HG03354 (cell line): Measurements from ENCODE around the gene PTPRN2.
"Not testable (repeated sequence)": the region's sequence is repeated elsewhere in the genome, so short reads cannot be mapped to it uniquely, and the experiment has no call there.

ENCODE experiments used
- ATAC-seq: cut with Tn5 transposase; IDR thresholded peaks from one replicate; pipeline ENCODE4 v1.9.1; 2021; ENCODE audit warnings: mild to moderate bottlenecking; ENCODE audit not compliant: unreplicated experiment, poor library complexity, severe bottlenecking

The PTPRN2 gene

DNA sequence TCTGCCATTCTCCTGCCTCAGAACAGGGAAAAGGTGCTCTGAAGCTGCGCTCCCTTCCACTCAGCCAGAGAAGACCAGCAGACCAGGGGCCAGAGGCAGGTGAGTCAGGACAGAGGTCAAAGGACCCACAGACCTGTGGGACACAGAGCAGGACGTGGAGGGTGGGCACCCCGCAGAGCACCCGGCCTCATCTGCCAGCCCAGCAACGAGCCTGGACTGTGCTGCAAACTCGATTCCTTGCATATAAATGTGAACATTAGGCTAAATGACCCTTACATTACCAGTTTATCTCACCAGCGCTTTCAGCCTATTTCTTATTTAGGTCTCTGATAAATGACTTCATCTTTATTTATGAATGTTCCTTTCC is 50.1 kb downstream of the PTPRN2 start:
- no peak for ATAC-seq

DNA sequence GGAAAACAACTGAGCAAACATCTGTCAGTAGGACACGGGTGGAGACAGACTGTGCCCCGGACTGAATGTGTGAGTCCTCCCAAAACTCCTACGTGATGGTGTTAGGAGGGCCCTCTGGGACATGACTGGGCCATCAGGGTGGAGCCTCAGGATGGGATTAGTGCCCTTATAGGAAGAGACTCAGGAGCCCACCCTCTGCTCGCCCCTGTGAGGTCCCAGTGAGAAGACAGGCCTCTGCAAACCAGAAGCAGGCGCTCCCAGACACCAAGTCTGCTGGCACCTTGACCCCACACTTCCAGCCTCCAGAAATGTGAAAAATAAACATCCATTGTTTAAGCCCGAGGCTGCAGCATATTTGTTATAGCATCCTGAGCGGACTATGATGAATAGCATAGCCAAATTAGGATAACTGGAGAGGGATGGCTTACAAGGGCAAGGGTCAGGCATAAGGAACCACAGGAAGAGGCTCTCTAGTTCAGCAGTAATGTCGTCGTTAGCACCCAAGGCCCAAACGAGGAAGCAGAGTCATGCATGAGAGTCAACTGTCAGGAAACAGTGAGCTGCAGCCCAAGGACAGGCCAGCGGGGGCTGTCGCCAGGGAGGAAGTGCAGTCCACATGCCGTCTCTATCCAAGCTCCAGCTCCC is 50.6 kb downstream of the PTPRN2 start:
- no peak for ATAC-seq

DNA sequence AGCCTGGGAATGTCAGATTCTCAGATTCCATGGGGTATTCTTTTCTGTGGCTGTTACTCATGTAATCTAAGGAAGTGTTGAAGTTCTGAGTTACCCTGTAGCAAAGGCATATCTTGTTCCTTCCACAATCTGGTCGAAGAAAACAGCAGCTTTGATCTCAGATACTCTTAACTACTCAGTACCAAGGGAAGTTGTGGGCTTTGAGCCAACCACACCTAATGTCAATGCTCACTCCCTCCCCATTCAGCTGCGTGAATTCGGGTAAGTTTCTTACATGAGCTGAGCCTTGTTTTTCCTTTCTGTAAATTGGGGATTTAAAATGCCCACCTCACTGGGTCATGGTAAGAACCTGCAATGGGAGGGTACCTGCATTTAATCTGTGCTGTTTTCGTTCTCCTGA is 52.5 kb downstream of the PTPRN2 start:
- no peak for ATAC-seq

DNA sequence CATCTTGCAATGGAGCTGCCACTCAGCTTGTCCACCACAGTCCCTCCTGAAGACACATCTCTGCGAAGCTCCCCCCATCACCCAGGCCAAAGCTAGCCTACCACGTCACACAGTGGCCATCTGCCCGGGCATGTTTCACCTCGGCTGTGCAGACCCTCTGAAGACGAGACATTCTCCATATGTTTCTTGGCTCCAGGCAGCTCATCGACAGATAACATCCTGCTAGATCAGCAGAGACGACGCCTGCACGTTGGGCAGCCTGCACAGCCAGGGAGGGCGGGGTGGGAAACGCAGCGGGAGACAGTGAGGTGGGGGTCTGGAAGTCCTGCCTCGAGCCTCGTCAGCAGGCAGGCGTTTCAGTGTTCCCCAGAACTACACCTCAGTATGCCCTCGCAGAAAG is 53.0 kb downstream of the PTPRN2 start:
- ATAC-seq: no peak

DNA sequence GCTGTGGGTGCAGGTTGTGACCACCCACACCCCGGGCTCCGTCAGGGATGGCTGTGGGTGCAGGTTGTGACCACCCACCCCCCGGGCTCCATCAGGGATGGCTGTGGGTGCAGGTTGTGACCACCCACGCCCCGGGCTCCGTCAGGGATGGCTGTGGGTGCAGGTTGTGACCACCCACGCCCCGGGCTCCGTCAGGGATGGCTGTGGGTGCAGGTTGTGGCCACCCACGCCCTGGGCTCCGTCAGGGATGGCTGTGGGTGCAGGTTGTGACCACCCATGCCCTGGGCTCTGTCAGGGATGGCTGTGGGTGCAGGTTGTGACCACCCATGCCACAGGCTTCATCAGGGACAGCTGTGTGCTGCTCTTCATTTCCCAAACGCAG is 53.5 kb downstream of the PTPRN2 start:
- not testable (repeated sequence) for ATAC-seq

DNA sequence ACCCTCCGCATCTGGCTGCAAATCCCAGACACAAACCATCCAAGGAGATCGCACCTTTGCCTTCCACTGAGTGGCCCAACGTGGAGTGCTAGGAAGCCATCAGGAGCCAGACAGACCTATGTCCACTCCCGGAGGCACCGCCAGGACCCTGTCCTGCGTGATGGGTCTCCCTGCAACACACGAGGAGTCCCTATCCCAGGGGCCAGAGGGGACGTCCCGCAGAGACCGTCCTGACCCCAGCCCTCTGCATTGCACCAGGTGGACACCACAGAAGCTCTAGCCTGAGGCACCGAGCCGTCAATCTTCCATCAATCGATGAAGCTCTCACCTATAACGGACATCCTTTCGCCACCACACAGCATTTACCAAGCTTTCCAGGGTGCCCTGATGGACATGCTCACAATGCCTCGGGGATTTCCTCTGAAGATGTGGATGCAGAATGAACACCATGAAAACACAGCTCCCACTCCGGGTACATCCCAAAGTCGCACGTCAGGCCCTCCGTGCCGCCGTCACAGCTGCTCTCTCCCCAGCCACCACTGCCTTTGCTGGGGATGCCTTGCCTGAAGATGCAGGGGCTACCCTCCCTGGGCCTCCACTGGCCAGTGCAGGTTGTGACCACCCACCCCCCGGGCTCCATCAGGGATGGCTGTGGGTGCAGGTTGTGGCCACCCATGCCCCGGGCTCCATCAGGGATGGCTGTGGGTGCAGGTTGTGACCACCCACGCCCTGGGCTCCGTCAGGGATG is 54.1 kb downstream of the PTPRN2 start:
- no peak for ATAC-seq

DNA sequence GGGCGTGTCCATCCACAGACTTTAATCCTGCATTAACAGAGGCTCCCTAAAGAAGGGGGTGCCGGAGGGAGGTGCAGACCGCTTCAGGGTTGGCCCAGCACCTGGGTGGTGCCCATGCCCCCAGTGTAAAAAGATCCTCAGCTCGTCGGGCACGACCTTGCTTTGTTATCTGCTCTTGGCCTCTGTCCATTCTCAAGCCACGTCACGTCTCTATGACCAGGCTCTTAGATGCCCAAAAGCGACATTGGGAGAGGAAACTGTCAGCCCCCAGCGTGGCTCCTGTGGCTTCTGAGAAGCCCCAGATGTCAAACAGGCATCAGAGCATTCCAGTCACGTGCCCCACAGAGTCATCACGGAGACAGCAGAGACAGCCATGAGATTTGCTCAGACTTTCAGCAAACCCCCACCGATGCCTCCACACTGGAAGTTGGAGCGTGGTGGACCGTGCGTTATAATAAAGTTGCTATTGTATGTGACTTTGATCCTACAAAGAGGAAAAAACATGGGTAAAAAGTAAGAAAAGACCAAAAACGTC is 55.5 kb downstream of the PTPRN2 start:
- no peak for ATAC-seq

DNA sequence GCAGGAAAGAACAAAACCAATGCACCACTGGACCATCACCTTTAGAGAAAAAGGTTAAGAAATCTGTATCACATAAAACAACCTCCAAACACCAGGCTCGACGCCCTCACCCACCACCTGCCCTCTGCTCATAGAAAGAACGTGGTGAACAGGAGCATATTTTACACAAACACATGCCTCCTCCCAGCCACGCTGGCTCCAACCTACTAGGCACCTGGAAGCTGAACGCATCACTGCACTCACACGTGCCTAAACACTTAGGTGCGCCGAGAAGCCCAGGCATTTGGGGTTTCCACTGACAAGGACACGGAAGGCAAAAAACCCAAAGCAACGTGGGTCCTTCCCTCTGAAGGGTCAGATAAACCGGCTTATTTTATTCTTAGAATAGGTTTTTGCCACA is 56.0 kb downstream of the PTPRN2 start:
- no peak for ATAC-seq

DNA sequence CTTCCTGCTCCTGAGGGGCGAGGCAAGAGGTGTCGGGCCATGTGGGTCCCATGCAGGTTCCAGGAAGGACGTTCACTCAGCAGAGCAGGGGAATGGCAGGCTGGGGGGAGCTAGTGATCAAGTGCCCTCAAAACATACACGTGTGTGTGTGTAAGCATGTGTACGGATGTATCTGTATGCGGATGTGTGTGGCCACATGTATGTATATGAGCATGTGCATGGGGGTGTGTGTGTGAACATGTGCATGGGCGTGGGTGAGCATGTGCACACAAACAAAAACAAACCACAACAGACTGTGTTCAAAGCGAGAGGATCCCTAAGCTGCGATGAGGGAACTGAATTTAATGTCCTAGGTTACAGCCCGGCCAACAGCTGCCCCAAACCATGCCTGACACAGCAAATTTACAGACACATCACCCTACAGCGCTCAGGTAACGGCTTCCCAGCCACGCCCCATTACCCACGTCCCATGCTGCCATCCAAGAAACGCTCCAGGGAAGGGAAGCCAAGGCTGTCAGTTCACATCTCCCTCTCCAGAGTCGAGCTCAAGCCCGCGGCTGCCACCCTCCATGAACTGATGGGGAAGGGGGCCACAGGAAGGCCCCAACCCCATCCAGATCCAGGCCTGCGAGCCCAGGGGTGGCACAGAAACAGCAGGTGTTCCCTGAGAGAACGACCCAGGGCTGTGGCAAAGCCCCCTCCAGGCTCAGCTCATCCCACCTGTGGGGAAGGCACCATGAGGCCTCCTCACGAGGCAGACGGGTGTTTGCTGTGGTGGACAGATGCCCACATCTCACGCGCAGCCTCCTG is 56.6 kb downstream of the PTPRN2 start:
- ATAC-seq: no peak

DNA sequence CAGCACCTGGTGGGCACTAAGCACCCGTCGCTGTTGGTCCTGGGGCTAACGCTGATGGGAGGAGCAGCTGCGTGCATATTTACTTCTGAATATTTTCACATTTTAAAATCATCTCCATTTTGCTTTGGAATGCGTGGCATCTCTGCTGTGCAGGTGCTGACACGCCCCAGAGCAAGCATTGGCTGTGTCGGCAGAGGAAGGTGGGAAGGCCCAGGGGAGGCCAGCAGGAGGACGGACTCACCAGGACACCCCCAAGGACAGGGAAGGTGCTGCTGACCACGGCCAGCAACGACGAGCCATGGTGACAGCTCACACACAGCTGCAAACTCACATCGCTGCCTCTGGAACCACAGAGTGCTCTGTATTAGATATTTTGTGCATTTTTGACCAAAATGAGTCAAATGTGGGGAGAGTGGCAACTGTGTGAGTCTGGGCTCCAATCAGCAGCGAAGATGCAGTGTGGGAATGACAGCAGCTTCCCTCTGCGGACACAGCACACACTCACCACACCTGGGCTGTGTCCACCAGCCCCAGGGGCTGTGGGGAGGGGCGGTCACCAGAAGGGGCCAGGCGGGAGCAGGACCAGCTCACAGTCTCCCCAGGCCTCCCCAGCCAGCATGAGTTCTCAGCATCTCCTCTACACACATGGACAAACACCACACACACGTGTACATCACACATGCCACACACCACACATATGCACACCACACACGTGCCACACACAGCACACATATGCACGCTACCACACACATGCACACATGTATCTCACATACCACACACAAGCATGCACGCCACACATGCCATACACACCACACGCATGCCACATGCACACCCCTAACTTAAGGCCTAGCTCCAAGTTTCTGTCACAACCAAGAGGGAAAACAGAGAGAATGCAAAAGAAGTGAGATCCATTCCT is 58.2 kb downstream of the PTPRN2 start:
- no peak for ATAC-seq

DNA sequence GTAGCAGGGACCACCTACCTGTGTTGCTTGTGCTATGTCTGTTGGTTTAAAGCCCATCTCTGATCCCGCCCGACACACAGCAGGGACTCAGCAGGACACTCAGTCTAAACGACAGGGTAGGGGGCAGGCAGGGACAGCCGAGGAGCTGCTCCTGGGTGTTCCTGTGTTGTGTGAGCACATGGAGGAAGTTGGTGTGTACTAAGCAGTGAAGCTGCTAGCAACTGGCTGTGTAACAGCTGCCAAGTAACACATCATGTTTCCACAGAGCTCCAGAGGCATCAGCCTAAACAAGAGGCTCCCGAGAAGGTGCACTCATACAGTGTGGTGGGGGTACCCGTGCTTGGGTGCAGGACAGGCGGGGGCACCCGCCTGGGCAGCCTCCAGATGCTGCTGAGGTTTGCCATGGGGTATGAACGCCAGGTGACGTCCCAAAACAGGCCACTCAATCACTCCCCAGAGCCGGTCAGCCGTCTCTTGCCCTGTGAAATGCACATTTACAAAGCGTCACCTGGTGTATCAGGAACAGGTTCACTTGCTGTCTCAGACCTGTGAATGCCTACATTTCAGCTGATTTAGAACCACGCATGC is 59.6 kb downstream of the PTPRN2 start:
- no peak for ATAC-seq

DNA sequence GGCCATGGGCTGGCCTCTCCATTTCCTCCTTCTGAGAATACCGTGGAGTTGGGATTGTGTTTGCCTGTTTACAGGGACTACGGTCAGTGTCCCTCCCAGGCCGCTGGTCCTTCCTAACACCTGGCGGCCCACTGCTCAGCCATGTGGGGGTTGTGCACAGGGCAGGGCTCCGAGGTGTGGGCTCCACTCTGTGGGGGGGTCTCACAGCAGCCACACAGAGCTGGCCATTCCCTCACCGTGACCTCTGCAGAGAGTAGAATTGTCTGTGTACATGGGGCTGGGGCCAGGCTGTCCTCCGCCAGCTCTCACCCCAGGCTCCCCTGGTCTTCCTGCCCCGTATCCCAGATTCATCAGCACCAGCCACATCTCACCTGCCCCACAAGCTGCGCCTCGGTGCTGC is 60.1 kb downstream of the PTPRN2 start:
- no peak for ATAC-seq

DNA sequence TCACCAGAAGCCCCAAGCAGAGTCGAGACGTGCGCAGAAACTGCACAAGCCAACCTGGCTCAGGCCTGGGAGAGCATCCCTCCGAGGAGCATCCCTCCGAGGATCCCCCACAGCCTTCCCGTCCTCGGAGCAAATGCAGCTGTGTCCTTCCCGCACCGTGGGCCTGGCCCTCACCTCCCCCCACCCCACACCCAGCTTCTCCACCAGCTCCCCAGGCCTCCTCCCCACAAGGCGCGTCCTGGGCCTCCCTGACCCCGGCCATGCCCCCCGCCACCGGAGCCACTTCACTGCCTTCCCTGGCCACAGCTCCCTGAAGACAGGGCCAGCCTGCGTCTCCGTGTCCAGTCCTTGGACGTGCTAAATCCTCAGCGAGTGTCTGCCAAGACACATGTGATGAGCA is 60.6 kb downstream of the PTPRN2 start:
- no peak for ATAC-seq

DNA sequence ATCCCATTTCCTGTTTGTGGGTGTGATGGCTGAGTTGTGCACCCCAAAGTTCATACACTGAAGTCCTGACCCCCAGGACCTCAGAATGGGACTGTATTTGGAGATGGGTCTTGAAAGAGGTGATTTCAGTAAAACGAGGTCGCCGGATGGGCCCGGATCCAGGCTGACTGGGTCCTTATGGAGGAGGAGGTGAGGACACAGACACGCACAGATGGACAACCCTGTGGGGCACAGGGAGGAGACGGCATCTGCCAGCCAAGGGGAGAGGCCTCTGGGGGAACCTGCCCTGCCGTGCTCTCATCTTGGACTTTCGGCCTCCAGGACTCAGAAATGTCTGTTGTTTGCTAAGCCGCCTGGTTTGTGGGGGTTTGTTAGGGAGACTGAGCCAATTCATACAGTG is 61.1 kb downstream of the PTPRN2 start:
- ATAC-seq: no peak

DNA sequence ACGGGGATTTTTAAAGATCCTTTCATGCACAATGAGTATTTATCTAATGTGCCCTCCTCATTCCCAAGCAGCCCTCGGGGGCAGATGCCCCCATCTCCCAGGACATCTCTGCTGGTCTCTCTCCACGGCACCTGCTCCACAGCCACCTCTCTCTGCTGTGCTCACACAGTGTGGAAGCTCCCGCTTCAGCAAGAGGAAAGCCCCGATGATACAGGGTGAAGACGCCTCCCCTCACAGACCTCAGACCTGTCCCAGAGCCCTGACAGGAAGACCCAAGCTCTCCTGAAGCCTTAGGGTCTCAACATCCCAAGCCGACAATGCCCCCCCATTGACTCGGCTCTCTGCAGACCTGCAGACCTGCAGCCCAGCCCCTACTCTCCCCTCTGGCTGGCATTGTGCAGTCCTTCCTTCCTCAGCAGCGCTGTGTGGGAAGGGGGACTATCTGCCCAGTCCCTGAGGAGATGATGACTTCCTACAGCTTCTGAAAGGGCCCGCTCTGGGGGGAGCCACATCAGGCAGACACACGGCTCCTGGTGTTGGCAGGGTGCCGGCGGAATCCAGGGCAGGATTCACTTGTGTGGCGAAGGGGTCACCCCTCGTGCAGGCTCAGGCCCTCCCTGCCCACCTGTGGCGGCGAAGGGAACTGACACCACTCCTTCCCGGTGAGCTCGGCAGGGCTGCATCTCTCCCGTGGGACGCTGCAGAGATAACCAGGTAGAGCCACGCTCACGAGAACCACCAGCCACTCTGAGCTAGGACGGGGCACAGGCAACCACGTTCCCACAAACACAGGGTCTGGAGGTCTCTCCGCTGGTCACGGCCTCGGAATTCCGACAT is 61.8 kb downstream of the PTPRN2 start:
- ATAC-seq: no peak

DNA sequence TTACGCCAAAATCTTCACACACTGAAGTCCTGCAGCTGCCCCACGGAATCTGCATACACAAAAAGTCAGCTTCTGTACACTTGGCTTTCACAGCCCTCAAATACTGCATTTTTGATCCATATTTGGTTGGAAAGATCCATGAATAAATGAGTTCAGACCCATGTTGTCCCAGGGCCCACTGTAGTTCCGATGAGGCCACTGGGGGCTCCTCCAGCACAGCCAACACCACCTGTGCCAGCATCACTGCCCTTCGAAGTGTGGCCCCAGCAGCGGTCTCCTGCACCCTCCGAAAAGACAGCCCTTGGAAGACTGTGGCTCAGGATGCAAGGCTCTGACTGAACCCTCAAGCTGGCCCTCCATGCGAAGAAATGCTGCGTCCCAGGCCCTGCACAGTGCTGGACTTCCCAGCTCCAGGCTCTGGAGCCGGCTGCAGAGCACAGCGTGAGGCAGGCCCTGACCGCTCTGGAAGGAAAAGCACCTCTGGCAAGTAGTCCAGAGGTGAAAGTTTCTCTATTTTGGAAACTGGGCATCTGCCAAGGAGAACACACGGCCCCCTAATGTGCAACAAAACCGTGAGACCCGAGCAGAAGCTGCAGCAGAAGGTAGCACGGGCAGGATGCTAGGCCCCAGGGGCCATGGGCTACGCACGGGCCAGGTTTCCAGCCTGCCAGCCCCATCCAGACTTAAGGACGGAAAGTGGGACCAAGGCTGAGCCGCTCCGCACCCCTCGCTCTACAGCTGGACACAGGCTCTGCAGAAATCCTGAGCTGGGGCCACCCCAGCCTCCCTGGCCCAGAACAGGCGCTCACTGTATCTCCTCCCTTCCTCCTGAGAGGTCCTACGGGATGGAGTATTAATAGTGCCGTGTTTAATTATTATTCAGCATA is 62.6 kb downstream of the PTPRN2 start:
- no peak for ATAC-seq

DNA sequence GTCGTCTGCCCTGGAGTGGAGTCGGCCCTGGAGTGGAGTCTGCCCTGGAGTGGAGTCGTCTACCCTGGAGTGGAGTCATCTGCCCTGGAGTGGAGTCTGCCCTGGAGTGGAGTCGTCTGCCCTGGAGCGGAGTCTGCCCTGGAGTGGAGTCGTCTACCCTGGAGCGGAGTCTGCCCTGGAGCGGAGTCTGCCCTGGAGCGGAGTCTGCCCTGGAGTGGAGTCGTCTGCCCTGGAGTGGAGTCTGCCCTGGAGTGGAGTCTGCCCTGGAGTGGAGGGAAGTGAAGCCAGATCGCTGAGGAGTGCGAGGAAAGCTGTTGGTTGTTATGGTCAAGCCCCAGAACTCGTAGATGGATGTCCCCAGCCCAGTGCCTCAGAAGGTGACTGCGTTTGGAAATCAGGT is 63.3 kb downstream of the PTPRN2 start:
- ATAC-seq: not testable (repeated sequence)

DNA sequence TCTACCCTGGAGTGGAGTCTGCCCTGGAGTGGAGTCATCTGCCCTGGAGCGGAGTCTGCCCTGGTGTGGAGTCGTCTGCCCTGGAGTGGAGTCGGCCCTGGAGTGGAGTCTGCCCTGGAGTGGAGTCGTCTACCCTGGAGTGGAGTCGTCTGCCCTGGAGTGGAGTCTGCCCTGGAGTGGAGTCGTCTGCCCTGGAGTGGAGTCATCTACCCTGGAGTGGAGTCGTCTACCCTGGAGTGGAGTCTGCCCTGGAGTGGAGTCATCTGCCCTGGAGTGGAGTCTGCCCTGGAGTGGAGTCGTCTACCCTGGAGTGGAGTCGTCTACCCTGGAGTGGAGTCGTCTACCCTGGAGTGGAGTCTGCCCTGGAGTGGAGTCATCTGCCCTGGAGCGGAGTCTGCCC is 63.7 kb downstream of the PTPRN2 start:
- not testable (repeated sequence) for ATAC-seq
